AG04450 (cell line): ENCODE results near the gene SCD5. TPM values are rescaled to one million over a fixed set of nuclear protein-coding genes. Genes with fewer than 3 reads are reported as not detected.

ENCODE experiments used
- CTCF ChIA-PET: fragments of 300-600, 350-600 bp; formaldehyde crosslinking; extraction: SDS; loops from one replicate; lab custom pipeline; 2022; ENCODE audit warnings: antibody characterized with exemption, inconsistent platforms; lab: Charles Lee
- POLR2A ChIA-PET: fragments of 350-600 bp; formaldehyde crosslinking; extraction: SDS; loops from one replicate; lab custom pipeline; 2021; ENCODE audit warnings: antibody characterized with exemption, inconsistent platforms; lab: Yijun Ruan, JAX
- DNase-seq: peaks from one replicate; pipeline ENCODE4 v3.0.0-alpha.2; 2011; ENCODE audit warnings: low read depth, low spot score
- H3K27ac ChIP-seq: one replicate; pipeline ENCODE4 v1.5.1; 2012; ENCODE audit warnings: low read depth, low read length, control low read depth
- H3K27me3 ChIP-seq: one replicate; pipeline ENCODE4 v1.6.0; 2012; ENCODE audit warnings: low read length; ENCODE audit not compliant: control insufficient read depth, insufficient read depth
- H3K4me3 ChIP-seq: 2 replicates; pipeline ENCODE4 v1.5.1; 2011; ENCODE audit warnings: mild to moderate bottlenecking, low read depth, low read length, control low read depth
- H3K9me3 ChIP-seq: 2 replicates; pipeline ENCODE4 v1.5.1; 2012; ENCODE audit warnings: low read length; ENCODE audit not compliant: control insufficient read depth, insufficient read depth
- polyA plus RNA-seq: library from polyadenylated mRNA; depleted of rRNA; stranded (reverse); fragments of >200 nt; gene quantifications from 2 replicates; pipeline ENCODE4 v1.2.3, GENCODE V29; 2011
- TF ChIP-seq, protein P1 (sequence below): IDR thresholded peaks from 2 replicates; pipeline ENCODE4 v1.5.1; 2011; ENCODE audit warnings: low read depth, low read length, control low read depth, inconsistent platforms

Gene SCD5
- polyA plus RNA-seq, 1 experiment = 13.1 TPM

- no peak overlapping the region for H3K4me3 ChIP-seq
- DNase-seq = no peak
- CTCF ChIA-PET = interaction anchor here (1.1 to 2.7 kb wide), 2 partner anchors 18 to 259 kb away, joined by 4 to 13 read pairs; no protein-coding TSS in a partner anchor
- TF ChIP-seq, protein P1, sequence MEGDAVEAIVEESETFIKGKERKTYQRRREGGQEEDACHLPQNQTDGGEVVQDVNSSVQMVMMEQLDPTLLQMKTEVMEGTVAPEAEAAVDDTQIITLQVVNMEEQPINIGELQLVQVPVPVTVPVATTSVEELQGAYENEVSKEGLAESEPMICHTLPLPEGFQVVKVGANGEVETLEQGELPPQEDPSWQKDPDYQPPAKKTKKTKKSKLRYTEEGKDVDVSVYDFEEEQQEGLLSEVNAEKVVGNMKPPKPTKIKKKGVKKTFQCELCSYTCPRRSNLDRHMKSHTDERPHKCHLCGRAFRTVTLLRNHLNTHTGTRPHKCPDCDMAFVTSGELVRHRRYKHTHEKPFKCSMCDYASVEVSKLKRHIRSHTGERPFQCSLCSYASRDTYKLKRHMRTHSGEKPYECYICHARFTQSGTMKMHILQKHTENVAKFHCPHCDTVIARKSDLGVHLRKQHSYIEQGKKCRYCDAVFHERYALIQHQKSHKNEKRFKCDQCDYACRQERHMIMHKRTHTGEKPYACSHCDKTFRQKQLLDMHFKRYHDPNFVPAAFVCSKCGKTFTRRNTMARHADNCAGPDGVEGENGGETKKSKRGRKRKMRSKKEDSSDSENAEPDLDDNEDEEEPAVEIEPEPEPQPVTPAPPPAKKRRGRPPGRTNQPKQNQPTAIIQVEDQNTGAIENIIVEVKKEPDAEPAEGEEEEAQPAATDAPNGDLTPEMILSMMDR = no peak
- POLR2A ChIA-PET = no interaction called here
- no peak overlapping the region for H3K27ac ChIP-seq
- H3K9me3 ChIP-seq = no peaks in the 10 kb centered on the region
- H3K27me3 ChIP-seq = no peaks in the 10 kb centered on the region
These were observed 76.7 kb downstream of the SCD5 start for GRCh38 chr4:82721819-82722423.

DNA sequence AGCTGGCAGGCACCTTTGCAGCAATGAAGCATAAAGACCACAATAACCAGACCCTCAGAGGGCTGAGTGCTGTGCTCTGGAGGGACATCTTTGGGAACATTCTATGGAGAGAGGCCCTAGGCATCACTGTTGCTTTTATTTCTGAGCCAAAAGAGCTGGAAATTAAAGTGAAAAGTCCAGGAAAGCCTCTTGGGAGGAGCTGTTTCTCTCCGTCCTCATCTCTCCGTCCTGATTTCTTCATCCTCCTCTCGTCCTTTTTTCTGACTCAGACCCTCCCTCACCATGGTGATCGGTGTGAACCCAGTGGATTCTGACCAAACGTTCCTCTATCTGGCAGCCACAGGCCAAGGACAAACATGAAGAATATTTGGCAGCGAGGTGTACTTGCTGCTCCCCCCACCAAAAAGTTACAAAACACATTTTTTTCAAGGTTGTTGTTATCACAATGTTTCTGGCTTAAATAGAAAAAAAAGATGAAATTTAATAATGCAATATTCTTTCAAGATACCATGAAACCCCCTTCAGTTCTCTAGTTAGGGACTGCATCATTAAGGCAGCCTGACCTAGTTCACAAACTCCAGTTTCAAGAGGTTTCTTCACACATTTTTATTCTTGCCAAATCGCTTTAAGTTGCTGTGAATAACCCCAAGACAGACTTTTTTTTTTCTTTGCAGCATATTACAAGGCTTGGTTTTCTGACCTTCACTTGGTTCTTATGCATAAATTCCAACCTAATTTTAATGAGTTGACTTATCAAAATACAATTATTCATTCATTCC, 80.2 kb downstream of the SCD5 start:
- no peak for DNase-seq
- H3K27ac ChIP-seq = no peak overlapping the region
- TF ChIP-seq, protein P1 = no peak
- ChIA-PET POLR2A (no interaction called here), CTCF (interaction anchor here (2.0 kb wide), 1 partner anchor 21 kb away, joined by 6 read pairs; no protein-coding TSS in a partner anchor)
- H3K27me3 ChIP-seq = no peaks in the 10 kb centered on the region
- no peak overlapping the region for H3K4me3 ChIP-seq
- no peaks in the 10 kb centered on the region for H3K9me3 ChIP-seq

DNA sequence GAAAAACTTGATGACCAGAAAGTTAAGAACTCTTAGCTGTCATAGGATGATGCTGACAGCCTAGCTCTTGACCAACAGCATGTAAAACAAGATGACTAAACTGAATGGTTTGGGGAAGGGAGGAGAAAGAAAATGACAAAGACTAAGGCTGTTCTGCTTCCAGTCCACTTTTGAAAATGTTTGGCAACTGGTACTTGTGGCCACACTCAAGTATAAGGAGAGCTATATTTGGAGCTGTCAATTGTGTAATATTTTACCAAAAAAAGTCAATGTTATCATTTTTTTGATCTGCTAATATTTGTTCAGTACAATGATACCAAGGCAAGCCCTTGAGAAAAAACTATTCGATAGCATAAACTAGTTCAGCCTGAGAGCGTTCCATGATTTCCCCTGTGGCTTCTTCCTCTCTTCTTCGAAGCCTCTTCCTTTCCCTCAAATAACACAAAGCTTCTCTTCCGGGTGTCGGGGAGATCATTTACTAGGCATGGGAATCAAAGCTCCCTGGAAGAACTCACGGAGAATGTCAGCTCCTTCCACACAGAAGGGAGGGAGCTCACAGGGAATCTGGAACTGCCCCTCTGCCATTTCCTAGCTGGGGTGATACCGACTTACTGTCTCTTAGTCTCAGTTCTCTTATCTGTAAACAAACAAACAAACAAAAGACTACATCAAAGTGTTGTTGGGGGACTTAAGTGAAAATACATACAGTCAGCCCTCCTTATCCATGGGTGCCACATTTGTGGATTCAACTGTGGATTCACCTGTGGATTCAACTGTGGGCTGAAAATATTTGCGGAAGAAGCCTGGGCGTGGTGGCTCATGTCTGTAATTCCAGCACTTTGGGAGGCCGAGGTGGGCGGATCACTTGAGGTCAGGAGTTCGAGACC, 82.6 kb downstream of the SCD5 start:
- Histone ChIP-seq H3K9me3 (no peaks in the 10 kb centered on the region), H3K27me3 (no peaks in the 10 kb centered on the region), H3K4me3 (no peak overlapping the region), H3K27ac (no peak overlapping the region)
- no peak for DNase-seq
- CTCF ChIA-PET = no interaction called here
- TF ChIP-seq, protein P1 = no peak
- POLR2A ChIA-PET = no interaction called here

DNA sequence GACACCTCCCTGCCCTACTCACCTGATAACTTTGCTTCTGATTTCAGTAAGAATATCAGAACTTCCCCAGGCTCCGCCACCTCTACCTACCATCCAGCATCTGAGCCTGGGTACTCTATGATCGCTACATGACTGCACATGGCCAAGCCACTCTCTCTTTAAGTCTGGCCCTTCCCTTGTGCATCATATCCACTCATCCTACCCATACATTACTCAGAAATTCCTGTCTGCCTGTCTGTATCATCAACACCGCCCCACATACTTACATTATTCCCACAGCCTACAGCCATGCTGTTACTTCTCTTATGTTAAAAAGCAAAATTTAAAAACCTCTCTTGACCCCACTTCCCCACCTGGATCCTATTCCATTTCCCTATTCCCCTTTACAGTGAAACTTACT, 84.7 kb downstream of the SCD5 start:
- Histone ChIP-seq H3K4me3 (no peak overlapping the region), H3K27ac (no peak overlapping the region), H3K27me3 (no peaks in the 10 kb centered on the region), H3K9me3 (no peaks in the 10 kb centered on the region)
- CTCF ChIA-PET = no interaction called here
- POLR2A ChIA-PET = no interaction called here
- TF ChIP-seq, protein P1 = no peak
- DNase-seq = no peak
